ENCODE data around the gene HDAC9.

The HDAC9 gene

DNA sequence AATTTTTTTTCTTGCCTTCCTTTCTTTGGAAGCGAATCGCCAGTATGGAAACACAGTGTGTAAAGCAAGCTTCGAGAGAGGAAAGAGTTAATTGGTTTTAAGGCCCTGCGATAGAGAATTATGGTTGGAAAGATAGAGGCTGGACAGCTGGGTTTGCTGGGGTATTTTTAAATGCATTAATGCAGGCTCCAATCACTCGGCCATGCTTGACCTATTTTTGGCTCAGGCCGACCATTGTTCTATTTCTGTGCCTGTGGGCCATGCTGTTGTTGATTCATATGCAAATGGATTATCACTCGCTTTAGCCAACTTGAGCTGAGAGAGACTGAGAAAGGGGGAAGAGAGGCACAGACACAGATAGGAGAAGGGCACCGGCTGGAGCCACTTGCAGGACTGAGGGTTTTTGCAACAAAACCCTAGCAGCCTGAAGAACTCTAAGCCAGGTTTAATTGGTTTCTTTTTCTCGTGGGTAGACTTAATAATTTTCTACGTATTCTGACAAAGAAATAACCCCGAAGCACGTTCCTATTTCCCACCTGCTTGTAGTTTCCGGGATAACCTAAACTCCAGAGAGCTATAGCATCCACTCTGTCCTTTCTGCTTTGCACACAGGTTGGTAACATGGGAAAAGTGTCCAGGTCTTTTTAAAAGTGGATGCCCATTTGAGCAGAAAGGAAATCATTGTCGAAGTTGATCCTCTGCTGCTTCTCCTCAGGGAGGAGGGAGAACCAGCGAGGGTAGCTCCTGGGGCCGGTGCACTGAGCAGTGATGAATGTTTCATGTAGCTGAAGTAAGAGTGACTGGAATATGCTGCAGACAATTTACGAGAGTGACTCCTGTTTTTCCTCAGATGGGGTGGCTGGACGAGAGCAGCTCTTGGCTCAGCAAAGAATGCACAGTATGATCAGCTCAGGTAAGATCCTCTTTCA lies at the start of gene HDAC9:
TSS of gene HDAC9 (plus strand) at position 338 of the 929 bp plus-strand sequence. CDS start at position 892, 554 bp downstream.
- DNase-seq (ENCODE audit: low read depth, low spot score) = peak; percentile 68
- H3K4me3 ChIP-seq (ENCODE audit: low read depth, low read length) = peak within 1 kb of the TSS; percentile 29
- TF ChIP-seq, protein P1, sequence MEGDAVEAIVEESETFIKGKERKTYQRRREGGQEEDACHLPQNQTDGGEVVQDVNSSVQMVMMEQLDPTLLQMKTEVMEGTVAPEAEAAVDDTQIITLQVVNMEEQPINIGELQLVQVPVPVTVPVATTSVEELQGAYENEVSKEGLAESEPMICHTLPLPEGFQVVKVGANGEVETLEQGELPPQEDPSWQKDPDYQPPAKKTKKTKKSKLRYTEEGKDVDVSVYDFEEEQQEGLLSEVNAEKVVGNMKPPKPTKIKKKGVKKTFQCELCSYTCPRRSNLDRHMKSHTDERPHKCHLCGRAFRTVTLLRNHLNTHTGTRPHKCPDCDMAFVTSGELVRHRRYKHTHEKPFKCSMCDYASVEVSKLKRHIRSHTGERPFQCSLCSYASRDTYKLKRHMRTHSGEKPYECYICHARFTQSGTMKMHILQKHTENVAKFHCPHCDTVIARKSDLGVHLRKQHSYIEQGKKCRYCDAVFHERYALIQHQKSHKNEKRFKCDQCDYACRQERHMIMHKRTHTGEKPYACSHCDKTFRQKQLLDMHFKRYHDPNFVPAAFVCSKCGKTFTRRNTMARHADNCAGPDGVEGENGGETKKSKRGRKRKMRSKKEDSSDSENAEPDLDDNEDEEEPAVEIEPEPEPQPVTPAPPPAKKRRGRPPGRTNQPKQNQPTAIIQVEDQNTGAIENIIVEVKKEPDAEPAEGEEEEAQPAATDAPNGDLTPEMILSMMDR (IDR thresholded peaks at IDR 0.05; ENCODE audit: low read depth, low read length) = no peak
- in situ Hi-C loops (cut with HindIII; ENCODE audit: low sequenced_read_pairs) = no loop called here

DNA sequence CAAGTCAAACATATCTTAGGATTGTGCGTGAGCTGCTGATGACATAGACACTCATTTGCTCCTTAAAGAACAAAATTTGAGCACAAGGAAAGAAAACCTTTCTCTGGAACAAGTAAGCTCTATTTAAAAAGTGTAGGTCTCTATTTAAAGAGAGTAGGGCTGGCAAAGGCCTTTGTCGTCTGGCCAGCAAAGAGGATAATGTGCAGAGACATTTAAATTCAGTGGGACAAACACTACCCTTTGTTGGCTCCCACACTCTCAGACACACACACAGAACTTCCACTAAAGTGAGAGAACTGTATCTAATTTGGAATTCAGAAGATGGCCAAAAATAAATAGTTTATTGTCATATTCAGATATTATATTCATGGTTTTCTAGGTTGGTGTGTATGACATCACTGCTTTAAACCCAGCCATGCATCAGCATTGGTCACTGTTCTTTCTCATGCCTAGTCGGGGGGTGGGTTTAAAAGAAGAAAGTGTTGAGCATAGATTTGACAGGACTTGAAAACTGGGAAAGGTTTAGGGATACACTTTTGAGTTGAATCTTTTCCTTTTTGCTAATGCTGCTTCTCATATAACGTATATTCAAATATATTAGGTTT lies 49.5 kb upstream of the HDAC9 start:
- in situ Hi-C loops (cut with HindIII; ENCODE audit: low sequenced_read_pairs) = no loop called here
- H3K4me3 ChIP-seq (ENCODE audit: low read depth, low read length) = no peak overlapping the region
- TF ChIP-seq, protein P1 (IDR thresholded peaks at IDR 0.05; ENCODE audit: low read depth, low read length) = no peak

DNA sequence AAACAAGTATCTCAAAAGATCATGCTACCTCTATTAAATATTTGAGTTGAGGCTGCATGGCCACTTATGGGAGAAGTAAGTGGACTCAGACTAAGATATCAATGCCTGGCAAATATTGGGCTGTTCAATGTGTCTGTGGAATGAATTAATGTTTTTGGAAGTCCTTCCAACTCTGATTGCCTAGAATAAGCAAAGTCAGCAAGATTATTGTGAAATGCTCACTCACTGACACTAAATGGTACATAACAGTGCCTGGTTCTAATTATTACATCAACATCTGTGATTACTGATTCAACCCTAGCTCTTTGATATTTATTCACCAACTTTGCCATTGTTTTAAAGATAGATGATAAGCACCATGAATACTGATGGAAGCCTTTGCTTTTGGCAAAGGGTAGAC lies 45.5 kb upstream of the HDAC9 start:
- DNase-seq (ENCODE audit: low read depth, low spot score) = no peak
- H3K4me3 ChIP-seq (ENCODE audit: low read depth, low read length) = no peak overlapping the region
- in situ Hi-C loops (cut with HindIII; ENCODE audit: low sequenced_read_pairs) = no loop called here
- TF ChIP-seq, protein P1 (IDR thresholded peaks at IDR 0.05; ENCODE audit: low read depth, low read length) = no peak

More for the DNA sequence above, 49.5 kb upstream of the HDAC9 start:
- DNase-seq (ENCODE audit: low read depth, low spot score) = no peak

DNA sequence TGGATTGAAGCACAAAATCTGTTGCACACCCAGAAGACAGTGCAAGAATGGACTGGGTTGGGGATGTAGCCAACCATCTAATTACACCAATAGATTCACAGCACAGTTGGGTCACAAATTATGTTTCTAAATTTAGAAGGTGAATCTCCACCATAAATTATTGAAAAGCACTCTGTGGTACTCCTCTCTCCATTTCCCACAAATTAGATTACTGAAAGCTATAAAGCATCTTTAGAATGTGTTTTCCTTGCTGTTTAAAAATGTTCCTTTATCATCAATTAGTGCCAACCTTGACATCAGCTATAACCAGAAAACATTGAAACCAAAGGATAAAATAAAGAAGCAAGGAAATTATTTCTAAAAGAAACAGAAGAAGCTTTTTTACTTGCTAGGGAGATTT lies 39.9 kb upstream of the HDAC9 start:
- no peak for DNase-seq (ENCODE audit: low read depth, low spot score)
- H3K4me3 ChIP-seq (ENCODE audit: low read depth, low read length) = no peak overlapping the region
- in situ Hi-C loops (cut with HindIII; ENCODE audit: low sequenced_read_pairs) = no loop called here
- TF ChIP-seq, protein P1 (IDR thresholded peaks at IDR 0.05; ENCODE audit: low read depth, low read length) = no peak

DNA sequence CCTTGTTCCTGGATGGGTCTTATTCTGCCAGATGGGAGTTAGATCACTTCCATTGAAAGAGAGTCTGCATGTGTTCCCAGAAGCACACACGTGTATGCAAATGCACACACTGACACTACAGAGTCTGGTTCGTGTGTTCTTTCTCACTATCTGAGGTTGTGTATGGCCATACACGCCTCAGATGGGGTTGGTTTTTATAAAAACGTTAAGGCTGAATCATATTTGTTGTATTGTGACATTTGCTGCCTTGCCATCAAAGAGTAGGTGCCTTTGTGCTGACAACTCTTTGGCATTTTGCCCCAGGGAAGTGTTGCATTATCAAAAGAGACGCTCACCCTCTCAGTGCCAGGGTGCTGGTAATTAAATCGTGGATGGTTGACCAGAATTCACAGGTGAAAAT lies 37.7 kb upstream of the HDAC9 start:
- TF ChIP-seq, protein P1 (IDR thresholded peaks at IDR 0.05; ENCODE audit: low read depth, low read length) = no peak
- DNase-seq (ENCODE audit: low read depth, low spot score) = no peak
- H3K4me3 ChIP-seq (ENCODE audit: low read depth, low read length) = no peak overlapping the region
- in situ Hi-C loops (cut with HindIII; ENCODE audit: low sequenced_read_pairs) = no loop called here

DNA sequence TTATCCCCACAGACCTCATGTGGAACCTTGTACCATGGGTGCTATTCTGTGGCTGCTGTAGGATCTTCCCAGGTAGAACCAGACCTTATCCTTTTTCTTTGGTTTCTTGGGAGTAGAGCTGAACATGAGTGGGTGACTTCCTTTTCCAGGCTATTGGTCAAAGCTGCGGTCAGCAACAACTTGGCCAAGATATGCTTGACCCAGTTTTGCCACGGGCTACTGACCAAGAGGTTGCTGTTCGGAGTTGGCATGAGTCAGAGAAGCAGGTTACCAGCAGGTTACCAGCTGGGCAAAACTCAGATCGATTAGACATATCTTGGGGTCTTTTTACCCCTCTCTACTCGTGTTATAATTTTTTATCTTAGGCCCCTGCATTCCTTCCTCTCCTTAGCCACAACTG lies 36.7 kb upstream of the HDAC9 start:
- peak; percentile 14 for DNase-seq (ENCODE audit: low read depth, low spot score)
- no peak overlapping the region for H3K4me3 ChIP-seq (ENCODE audit: low read depth, low read length)
- TF ChIP-seq, protein P1 (IDR thresholded peaks at IDR 0.05; ENCODE audit: low read depth, low read length) = no peak
- in situ Hi-C loops (cut with HindIII; ENCODE audit: low sequenced_read_pairs) = no loop called here

Data from astrocyte of the spinal cord (primary cell).